Loucy (cell line): ENCODE measurements around the gene C19orf25.

ENCODE experiments used
- CTCF ChIP-seq: fragments of 200-600 bp; sonication (generic); conservative IDR thresholded peaks from 2 replicates; pipeline ENCODE4 v1.5.1; 2014; ENCODE audit warnings: mild to moderate bottlenecking, antibody characterized with exemption, low read length
- EZH2phosphoT487 ChIP-seq: fragments of 200-600 bp; IDR thresholded peaks from 2 replicates; pipeline ENCODE4 v1.6.1; 2018; ENCODE audit warnings: antibody characterized with exemption, mild to moderate bottlenecking, moderate library complexity, borderline replicate concordance

GRCh38 chr19:1474011-1474764, 4.8 kb downstream of the C19orf25 start:
- no peak for TF ChIP-seq CTCF
- TF ChIP-seq EZH2phosphoT487 = no peak
